HL-60 (cell line): ENCODE results near the gene RGMA.

ENCODE experiments used
- DNase-seq, 2 experiments: peaks; one replicate each; pipeline ENCODE4 v3.0.0-alpha.2; 2010 to 2020; ENCODE audit warnings: low read depth in 1 of 2, low spot score in 1 of 2
- H3K27ac ChIP-seq: fragments of 250-450 bp; sonication (Bioruptor Pico); replicated peaks from 2 replicates; pipeline ENCODE4 v1.5.1; 2020; ENCODE audit warnings: mild to moderate bottlenecking, moderate library complexity
- H3K27me3 ChIP-seq: fragments of 250-450 bp; sonication (Bioruptor Pico); 2 replicates; pipeline ENCODE4 v1.5.1; 2021; ENCODE audit warnings: mild to moderate bottlenecking, moderate library complexity; ENCODE audit not compliant: insufficient read depth, poor library complexity, severe bottlenecking
- H3K4me3 ChIP-seq: replicated peaks from 2 replicates; pipeline ENCODE4 v1.5.1; 2011; ENCODE audit warnings: mild to moderate bottlenecking, control low read depth, low read length; ENCODE audit not compliant: insufficient read depth
- CTCF ChIP-seq: IDR thresholded peaks from one replicate; pipeline ENCODE4 v1.5.1; 2011; ENCODE audit warnings: low read length, control low read depth, inconsistent platforms; ENCODE audit not compliant: insufficient read depth
- GABPA ChIP-seq: IDR thresholded peaks from 2 replicates; pipeline ENCODE4 v1.6.1; 2012; ENCODE audit warnings: low read depth
- POLR2AphosphoS5 ChIP-seq: IDR thresholded peaks from 2 replicates; pipeline ENCODE4 v1.6.1; 2012; ENCODE audit warnings: low read depth
- REST ChIP-seq: IDR thresholded peaks from 2 replicates; pipeline ENCODE4 v1.6.1; 2012; ENCODE audit warnings: low read depth; ENCODE audit not compliant: insufficient replicate concordance
- SPI1 ChIP-seq: IDR thresholded peaks from 2 replicates; pipeline ENCODE4 v1.6.1; 2012; ENCODE audit warnings: low read depth, mild to moderate bottlenecking, borderline replicate concordance

Gene RGMA

GRCh38 chr15:93028111-93028631 is 60.8 kb downstream of the RGMA start:
- no peak overlapping the region for H3K4me3 ChIP-seq
- DNase-seq = no peak
- TF ChIP-seq SPI1 (no peak), REST (no peak), POLR2AphosphoS5 (no peak; the same call in 1 of the 2 replicates), GABPA (no peak), CTCF (no peak)
- peak overlapping the region; percentile 36 for H3K27ac ChIP-seq
- no peaks in the 10 kb centered on the region for H3K27me3 ChIP-seq

GRCh38 chr15:93027413-93027812 is 61.6 kb downstream of the RGMA start:
- no peaks in the 10 kb centered on the region for H3K27me3 ChIP-seq
- TF ChIP-seq SPI1 (peak; percentile 8; the same call in 1 of the 2 replicates), CTCF (no peak), POLR2AphosphoS5 (no peak; the same call in 1 of the 2 replicates)
- peak in 1 of 2 experiments; percentile 63 for DNase-seq
- H3K4me3 ChIP-seq = no peak overlapping the region
- peak overlapping the region; percentile 36 for H3K27ac ChIP-seq

GRCh38 chr15:93026380-93026817 is 62.6 kb downstream of the RGMA start:
- TF ChIP-seq CTCF (no peak), POLR2AphosphoS5 (peak; percentile 22; the same call in 1 of the 2 replicates)
- peak in 1 of 2 experiments; percentile 33 for DNase-seq
- Histone ChIP-seq H3K27me3 (no peaks in the 10 kb centered on the region), H3K27ac (peak overlapping the region; percentile 17), H3K4me3 (no peak overlapping the region)

GRCh38 chr15:93025625-93025982 is 63.4 kb downstream of the RGMA start:
- peak in 1 of 2 experiments; percentile 36 for DNase-seq
- TF ChIP-seq SPI1 (no peak), CTCF (no peak), POLR2AphosphoS5 (no peak), REST (no peak), GABPA (no peak)
- Histone ChIP-seq H3K27ac (peak overlapping the region; percentile 45), H3K4me3 (no peak overlapping the region), H3K27me3 (no peaks in the 10 kb centered on the region)
